Hindlimb muscle (tissue), 1 donor: Measurements from ENCODE around the gene MACROD1. TPM values are rescaled to one million over a fixed set of nuclear protein-coding genes. Genes with fewer than 3 reads are reported as not detected.

ENCODE experiments used
- DNase-seq: peaks from one replicate; pipeline ENCODE4 v3.0.0-alpha.2; 2013
- polyA plus RNA-seq: library from polyadenylated mRNA; unstranded; fragments of 120-200 nt; gene quantifications from one replicate; pipeline ENCODE4 v1.2.1, GENCODE V29; 2013; ENCODE audit not compliant: insufficient read length

Gene MACROD1
- polyA plus RNA-seq, 1 donor: 77.9 TPM

DNA sequence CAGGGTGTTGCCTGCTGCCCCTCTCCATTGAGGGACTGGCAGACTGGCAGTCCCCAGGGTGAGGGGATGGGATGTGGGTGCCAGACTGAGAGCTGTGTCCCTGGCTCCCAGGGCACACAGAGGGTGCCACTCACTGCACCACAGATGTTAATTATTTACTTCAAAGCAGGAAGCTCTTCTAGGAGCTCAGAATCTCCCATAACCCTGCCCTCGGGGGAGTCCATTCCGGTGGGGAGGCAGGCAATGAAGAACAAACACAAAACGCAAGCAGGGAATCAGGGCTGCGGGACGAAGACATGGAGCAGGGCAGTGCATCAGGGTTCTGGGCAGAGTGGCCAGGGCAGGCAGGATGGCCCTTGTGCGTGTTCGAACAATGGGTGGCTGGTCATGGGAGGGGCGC lies 154.5 kb downstream of the MACROD1 start:
- DNase-seq: no peak

DNA sequence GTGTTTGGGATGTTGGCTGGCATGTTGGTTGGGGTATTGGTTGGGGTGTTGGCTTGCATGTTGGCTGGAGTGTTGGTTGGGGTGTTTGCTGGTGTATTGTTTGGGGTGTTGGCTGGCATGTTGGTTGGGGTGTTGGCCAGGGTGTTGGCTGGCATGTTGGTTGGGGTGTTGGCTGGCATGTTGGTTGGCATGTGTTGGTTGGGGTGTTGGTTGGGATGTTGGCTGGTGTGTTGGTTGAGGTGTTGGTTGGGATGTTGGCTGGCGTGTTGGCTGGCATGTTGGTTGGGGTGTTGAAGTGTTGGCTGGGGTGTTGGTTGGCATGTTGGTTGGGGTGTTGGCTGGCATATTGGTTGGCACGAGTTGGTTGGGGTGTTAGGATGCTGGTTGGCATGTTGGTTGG lies 155.1 kb downstream of the MACROD1 start:
- no peak for DNase-seq

DNA sequence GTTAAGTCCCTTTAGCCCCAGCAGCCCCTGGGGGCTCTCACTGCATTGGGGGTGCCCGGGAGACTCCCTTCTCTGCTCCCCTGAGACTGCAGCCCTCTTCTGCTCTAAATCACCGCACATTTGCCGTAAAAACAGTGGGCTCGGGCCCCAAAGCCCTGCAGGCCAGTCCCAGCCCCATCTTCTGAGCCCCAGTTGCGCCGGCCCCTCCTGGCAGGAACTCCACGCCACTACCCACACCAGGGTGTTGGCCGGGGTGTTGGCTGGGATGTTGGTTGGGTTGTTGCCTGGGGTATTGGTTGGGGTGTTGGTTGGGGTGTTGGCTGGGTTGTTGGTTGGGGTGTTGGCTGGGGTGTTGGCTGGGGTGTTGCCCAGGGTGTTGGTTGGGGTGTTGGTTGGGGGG lies 156.2 kb downstream of the MACROD1 start:
- no peak for DNase-seq

DNA sequence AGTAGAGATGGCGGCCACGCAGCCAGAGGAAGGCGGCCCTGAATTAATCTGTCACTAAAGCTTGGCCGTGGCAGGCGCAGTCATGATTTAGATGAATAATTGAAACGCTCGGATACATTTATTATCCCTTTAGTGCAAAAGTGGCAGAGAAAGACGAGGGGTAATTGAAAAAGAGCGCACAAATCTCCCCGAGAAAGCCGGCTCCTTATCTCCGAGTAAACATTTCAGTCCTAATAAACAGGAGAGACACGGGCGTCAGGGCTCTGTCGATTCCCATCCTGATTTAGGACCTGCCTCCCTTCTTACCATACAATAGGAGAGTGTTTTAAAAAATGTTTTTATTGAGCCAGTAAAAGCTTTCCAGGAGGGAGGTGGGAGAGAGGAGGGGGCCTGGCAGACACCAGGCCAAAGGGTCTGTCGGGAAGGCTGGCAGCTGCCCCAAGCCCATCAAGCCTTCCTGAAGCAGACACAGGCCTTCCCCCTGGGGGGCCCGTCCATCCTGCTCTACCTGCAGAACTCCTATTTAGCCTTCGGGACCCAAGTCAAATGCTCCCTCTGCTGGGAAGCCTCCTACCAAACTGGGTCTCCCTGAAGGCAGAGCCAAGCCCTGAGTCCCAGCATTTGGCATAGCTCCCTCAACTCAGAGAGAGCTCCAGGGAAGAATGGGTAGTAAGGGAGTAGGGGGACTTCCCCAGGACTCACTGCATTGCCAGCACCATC lies 156.8 kb downstream of the MACROD1 start:
- DNase-seq: no peak

DNA sequence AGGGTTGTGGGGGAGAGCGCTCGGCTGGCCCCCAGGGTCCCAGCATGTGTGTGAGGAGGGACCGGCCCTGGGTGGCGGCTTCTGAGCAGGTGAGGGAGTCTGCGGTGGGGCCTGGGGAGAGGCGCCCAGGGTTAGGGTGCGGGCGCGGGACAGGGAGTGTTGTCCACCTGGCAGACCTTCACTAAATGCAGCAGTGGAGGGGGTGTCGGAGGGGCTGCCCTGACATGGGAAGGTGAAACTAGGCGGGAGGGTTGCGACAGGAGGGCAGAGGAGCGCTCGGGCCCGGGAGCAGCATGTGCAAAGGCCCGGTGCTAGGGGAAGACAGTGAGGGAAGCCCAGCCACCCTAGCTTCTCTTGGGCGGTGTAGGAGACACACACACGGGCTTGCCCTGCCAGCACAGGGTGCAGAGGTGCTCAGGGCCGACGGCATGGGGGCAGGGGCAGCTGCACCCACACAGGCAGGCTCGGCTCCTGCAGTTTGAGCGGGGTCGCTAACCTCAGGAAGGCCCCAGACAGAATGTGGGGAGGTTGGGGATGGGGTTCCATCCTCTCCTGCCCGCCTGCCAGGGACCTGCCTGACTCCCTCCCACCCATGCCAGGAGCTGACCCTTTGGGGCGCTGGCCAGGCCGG lies 157.5 kb downstream of the MACROD1 start:
- DNase-seq: no peak

DNA sequence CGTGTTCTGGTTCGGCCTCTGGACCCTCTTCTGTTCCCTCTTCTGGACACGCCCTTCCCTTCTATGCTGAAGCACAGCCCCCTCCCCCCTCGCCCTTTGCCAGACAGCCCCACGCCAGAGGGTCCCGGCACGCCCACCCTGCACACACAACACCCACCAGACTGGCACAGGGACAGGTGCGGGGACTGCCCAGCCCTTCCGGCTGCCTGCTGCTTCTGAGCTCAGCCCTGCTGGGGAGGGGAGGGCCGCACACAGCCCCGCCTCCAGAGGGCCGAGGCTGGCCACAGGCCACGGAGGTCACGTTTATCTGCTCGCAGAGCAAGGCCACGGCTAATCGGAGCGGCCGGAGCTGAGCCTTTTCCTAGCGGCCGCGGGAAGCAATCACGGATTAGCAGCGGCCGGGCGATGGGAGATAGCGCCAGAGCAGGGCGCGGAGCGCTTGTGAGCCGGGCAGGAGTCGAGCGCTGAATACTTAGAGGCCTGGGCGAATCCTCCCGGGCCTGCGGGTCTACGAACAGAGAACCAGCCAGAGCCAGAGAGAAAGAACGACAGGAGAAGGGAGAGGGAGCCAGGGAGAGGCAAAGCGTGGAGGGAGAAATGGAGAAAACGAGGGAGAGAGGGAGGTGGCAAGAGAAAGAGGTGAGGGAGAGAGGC lies 158.2 kb downstream of the MACROD1 start:
- peak; percentile 65 for DNase-seq

DNA sequence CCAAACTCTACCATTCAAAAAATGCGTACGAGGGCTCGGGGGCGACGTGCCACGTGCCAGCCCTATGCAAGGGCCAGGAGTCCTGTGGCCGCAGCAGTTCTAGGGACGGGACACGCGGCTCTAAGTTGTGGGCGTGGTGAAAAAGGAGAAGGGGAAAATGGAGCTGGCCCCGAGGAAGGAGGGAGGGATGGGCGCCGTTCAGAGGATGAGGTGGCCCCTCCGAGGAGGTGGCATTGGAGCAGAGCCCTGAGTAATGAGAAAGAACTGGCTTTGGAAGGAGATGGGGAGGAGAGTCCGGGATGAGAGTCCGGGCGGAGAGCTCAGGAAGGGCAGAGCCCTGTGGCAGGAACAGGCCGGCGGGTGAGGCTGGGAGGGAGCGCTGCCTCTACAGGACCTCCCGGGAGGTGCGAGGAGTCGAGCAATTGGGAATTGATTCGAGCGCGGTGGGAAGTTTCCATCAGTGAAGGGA lies 158.7 kb downstream of the MACROD1 start:
- DNase-seq: no peak

DNA sequence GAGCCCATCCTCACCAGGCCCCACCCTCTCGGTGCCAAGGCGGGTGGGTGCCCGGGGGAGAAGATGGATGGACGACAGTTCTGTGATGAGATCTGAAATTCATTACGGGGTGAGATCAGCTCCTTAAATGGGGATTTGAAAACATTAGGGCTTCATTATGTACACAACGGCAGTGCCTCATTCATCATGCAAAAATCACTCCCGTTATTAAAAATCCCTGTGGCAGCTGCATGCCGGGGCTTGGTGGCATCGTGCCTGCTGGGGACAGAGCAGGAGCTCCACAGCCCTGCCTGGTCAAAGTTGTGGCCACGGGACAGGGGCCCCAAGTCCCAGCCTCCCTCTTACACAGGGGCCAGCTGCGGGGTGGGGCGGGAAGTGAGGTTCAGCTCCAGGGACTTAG lies 159.5 kb downstream of the MACROD1 start:
- DNase-seq: no peak

DNA sequence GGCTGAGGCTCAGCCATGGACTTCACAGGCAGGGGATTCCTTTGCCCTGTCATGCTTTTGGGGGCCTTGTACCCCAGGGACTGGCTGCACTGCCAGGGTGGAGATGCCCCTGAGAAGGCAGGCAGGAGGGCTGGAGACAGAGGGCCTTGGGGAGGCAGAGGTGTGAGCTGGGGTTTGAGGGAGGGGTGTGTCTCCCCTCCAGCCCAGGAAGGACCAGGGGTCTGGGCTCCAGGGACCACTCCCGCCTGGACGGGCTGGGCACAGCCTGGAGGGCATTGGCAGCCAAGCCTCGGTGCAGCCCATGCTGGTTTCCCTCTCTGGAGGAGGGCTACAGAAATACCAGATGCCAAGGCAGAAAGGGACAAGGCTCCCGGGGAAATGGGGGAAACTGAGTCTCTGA lies 160.2 kb downstream of the MACROD1 start:
- no peak for DNase-seq

DNA sequence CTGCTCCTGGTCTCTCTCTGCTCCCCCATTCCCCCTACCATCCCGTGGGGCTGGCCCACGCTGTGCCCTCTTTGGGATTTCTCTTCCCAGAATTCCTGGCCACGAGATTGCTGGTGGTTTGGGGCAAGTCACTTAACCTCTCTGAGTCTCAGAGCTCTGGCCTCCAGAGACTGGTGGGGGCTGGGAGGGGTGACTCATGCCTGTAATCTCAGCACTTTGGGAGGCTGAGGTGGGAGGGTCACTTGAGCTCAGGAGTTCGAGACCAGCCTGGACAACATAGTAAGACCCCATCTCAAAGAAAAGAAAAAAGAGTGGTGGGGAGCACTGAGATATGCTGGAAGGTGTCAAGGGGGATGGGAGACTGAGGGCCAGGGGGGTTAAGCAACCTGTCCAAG lies 161.3 kb downstream of the MACROD1 start:
- DNase-seq: no peak

DNA sequence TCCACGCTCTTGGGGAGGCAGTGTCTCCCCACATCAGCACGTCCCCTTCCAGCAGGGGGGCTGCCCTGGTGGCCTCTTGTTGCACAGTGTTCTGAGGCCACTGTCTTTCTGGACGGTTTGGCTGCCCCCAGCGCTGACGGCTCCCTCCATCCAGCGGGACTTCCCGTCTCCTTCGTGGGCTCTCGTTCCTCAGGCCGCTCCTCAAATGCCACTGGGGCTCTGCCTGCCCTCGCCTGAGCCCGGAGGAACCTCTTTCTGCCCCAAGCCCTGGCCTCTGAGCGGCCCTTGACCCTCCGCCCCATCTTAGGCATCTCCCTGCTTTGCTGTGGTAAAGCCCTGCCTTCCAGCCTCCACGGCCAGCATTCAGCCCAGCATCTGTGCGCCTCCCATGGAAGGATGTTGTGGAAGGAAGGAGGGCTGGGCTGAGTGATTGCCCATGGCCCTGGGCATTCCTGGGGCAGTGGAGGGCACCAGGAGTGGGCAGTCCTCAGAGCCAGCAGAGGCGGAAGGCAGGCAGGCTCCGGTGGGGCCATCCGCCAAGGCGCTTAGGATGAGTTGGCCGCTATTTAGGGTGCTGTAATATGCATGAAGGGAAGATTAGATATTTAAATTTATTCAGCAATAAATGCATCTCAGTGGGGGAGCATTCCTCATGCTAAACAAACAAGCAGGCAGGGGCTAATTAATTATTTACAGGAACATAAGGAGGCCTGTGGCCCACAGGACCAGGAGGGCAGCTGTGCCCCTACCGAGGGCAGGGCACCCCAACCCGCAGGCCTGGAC lies 161.9 kb downstream of the MACROD1 start:
- no peak for DNase-seq

DNA sequence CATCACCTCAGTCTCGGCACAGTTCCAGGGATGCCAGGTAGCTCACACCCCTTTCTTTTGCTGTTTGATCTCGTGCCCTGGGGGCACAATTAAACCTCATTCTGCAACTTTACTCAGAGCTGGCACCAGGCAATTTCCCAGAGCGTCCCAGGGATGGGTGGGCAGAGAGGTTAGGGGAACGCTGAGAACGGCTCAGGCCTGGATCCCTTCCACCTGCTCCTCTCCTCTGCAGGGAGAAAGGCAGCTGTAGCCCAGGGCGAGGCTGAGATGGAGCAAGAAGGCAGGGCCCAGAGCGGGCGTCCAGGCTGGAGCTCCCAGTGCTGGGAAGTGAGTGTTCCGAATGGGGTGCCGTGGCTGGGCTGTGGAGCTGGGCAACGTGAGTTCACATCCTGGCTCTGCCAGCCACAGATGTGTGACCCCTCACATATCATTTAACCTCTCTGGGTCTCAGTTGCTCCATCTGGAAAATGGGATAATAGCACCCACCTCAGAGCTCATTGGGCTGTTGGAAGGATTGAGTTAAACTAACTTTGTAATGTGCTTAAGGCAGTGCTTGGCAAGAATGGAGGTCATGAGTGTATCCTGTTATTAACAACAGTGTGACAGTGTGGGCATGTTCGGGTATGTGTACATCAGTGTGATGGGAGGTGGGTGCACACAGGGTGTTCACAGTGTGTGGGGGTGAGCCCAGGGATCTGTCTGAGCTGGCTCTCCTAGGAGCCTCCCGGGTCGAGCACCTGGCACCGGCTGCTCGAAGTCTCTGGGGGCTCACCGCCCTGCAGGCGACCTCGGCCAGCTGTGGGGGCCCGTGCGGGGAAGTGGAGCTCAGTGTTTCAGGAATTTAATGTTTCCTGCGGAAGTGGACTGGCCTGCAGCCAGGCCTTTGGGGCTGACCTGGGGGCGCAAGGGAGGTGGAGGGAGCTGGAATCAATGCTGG lies 164.2 kb downstream of the MACROD1 start:
- DNase-seq: peak; percentile 75

DNA sequence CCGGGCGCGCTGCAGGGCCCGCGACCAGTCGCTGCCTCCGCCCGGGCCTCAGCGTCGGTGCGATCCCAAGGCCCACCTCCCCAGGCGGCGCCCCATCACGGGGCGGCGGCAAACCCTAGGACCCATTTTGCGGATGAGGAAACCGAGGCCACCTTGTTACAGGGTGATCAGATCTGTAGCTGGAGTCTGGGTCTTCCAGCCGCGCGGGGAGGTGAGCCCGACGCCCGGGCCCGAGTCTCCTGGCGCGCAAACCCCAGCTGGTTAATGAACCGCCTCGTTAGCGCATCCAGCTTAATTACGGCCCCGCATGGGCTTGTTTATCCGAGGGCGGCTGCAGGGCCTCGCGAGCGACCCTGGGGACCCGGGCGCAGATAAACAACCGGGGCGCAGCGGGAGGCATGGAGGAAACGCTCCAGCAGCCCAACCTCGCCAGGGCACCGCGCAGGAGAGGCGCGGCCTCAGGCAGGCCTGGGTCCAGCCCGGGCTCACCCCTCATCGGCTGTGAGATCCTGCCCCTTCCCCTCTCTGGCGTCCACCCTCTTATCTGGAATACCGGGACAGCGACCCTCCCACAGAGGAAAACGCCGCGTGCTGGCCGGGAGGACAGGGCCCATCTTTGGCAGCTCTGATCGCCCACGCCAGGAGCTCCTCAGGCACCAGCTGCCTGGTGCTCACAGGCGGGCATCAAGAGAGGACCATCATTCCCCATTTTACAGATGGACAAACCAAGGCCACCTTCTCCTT lies 165.0 kb downstream of the MACROD1 start:
- no peak for DNase-seq

DNA sequence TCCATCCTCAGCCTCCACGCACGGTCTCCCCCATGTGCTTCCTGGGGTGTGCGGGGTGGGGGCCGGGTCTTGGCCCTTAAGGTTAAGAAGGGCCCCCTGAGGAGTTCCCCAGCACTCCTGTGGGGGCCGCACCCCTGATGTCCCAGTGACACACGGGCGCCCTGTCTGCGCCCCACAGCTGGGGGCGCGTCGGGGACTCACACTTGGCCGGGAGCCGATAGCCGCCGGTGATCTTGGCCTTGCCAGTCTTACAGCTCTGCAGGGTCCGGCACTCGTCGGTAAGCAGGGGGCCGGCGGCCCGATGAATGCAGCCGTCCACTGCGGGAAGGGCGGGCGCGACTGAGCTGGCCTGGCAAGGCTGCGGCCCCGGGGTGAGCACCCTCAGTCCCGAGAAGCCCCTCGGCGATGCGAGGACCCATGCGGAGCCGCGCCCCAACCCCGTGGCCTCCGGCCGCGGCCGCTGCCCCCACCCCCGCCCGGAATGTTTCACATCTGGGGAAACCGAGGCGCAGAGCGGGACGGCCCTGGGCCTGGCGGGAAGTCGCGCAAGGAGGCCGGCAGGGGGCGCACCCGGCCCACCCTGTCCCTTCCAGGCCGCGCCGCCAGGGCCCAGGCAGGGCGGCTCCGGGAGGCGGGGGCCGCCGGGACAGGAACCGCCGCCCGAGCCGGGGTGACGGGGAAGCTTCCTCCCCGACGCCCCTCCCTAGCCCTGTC lies 165.7 kb downstream of the MACROD1 start:
- DNase-seq: peak; percentile 87

DNA sequence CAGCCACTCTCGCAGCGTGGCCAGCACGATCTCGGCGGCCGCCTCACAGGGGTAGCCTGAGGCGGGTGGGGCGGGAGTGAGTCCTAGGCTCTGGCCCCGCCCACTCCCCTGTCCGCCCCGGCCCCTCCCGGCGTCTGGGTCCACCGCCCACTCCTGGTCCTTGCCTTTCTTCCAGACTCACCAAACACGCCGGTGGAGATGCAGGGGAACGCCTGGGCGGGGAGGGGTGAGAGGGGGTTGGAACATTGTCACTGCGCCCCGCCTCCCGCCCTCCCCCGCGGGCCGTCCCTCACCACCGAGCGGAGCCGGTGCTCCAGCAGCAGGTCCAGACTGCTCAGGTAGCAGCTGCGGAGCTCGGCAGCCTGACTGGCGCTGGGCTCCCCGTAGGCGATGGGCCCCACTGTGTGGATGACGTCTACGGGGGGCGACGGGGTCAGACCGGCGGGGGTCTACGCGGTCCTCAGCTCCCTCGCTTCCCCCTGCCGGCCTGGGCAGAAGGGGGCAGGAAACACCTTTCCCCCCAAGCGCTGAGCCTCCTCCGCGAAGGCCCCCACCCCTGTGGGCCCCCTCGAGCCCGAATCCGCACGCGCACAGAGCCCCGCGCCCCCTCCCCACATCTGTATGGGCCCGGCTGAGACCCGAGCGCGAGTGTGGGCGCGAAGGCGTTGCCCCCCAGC lies 166.4 kb downstream of the MACROD1 start:
- DNase-seq: peak; percentile 43

DNA sequence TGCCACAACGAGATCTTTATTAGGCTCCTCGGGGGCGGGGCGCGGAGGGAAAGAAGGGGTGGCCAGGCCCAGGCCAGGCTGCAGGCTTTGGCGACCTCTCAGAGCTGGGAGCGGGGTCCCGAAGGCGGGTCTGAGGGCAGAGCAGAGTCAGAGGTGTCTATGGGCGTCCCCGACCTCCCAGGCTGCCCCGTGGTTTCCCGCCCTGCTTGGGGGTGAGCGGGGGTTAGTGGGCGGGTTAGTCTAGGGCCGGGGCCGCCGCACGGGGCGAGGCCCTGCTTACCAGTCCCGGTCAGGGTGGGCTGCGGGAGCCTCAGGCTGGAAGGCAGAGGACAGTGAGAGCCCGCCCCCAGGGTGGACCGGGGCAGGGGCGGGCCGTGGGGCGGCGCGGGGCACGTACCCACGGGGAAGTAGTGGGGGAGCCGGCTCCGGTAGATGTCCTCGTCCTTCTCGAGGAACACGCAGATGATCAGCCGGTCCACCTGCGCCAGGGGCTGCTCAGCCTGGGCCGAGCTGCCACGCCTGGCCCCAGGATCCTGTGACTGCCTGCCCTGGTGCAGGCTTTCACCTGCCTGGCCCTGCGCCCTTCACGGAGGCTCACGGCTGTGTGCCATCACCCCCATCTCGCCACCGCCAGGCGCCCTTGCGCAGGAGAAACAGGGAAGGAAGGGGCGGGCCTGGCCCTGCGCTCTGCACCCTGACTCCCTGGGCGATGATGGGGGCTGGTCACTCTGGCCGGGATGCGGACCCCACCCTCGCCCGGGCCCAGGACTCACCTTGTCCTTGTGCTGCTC lies 167.2 kb downstream of the MACROD1 start:
- no peak for DNase-seq

DNA sequence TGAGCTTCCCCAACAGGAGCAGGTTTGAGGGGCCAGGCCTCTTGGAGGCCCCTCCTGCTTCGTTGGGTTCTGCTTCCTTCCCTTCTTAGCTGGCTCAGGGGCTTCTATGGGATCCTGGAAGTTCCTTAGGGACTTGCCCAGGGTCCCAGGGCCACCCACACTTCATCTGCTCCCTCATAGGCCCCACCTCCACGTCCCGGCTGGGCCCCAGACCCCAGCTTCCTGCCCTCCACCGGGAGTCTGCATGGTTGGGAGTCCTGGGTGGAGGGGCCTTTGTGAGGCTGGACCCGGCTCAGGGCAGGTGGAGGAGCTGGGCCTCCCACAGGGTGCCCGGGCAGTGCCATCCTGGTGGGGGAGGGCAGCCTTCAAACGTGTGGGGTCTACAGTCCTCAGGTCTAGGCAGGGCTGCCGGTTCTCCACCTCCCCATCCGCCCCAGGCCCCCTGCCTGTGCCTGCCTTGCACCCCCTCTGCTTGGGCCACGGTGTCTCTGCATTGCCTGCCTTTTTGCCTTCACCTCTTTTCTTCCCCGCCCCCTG lies 168.0 kb downstream of the MACROD1 start:
- DNase-seq: no peak

DNA sequence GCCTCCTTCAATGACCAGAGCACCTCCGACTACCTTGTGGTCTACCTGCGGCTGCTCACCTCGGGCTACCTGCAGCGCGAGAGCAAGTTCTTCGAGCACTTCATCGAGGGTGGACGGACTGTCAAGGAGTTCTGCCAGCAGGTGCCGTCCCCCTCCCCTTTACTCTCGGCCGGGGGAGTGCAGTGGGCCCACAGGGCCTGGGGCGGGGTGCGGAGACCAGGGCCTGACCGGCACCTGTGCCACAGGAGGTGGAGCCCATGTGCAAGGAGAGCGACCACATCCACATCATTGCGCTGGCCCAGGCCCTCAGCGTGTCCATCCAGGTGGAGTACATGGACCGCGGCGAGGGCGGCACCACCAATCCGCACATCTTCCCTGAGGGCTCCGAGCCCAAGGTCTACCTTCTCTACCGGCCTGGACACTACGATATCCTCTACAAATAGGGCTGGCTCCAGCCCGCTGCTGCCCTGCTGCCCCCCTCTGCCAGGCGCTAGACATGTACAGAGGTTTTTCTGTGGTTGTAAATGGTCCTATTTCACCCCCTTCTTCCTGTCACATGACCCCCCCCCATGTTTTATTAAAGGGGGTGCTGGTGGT lies 168.7 kb downstream of the MACROD1 start:
- DNase-seq: no peak
